Pancreas (tissue), 10 donors: ENCODE data around the gene MSMP. TPM values are rescaled to one million over a fixed set of nuclear protein-coding genes. Genes with fewer than 3 reads are reported as not detected.

Source experiments
- ATAC-seq, 4 donors: fragments of 200-7000 bp; cut with Tn5 transposase; one replicate each; pipeline versions ENCODE4 v1.8.0 to v1.9.1; 2020; ENCODE audit warnings: mild to moderate bottlenecking in 4 of 4, moderate library complexity in 4 of 4
- DNase-seq, 6 donors: peaks; one replicate each; pipeline ENCODE4 v3.0.0-alpha.2; 2020
- FAIRE-seq: peaks from 2 replicates; lab custom pipeline; 2012; peaks lifted over from hg19 to GRCh38; lab: Jason Lieb, UNC
- H3K27ac ChIP-seq, 4 donors: fragments of 200-600 bp; sonication (generic); 1 replicate in 3 of 4; 2 replicates in 1 of 4; pipeline versions ENCODE4 v1.5.0 to v1.8.0; 2020
- H3K27me3 ChIP-seq, 4 donors: fragments of 200-600 bp; one replicate each; pipeline ENCODE4 v1.8.0; 2021
- H3K36me3 ChIP-seq, 3 donors: fragments of 200-600 bp; sonication (generic) in 1 of 3; one replicate each; pipeline versions ENCODE4 v1.5.0 to v1.8.0; 2020 to 2021
- H3K4me1 ChIP-seq, 3 donors: fragments of 200-600 bp; one replicate each; pipeline ENCODE4 v1.8.0; 2021
- H3K4me3 ChIP-seq, 4 donors: fragments of 200-600 bp; sonication (generic) in 2 of 4; one replicate each; pipeline versions ENCODE4 v1.5.0 to v1.8.0; 2020 to 2021
- H3K9me3 ChIP-seq, 4 donors: fragments of 200-600 bp; one replicate each; pipeline ENCODE4 v1.8.0; 2021
- WGBS, 2 donors: extraction: QIAGEN DNeasy Blood & Tissue Kit; methylation state at CpG; one replicate each; pipeline ENCODE4 v1.1.7; 2013; 5-methylcytosine and 5-hydroxymethylcytosine counted together
- intact Hi-C, 3 donors: fragments of 100-400 bp; cut with DNase I; formaldehyde crosslinking; loops; one replicate each; pipeline versions ENCODE4 v1.11.1 to v1.14.2; 2022
- polyA plus RNA-seq, 2 donors: library from polyadenylated mRNA; stranded (reverse); fragments of 200-250 nt; gene quantifications; one replicate each; pipeline ENCODE4 v1.2.3, GENCODE V29; 2013
- total RNA-seq, 6 donors: library from RNA; stranded (reverse); fragmentation: NEBNext Ultra II Directional in 4 of 6; extraction: Animal tissue kit (Norgen Biotek cat#: 25700) in 4 of 6; gene quantifications; one replicate each; pipeline versions ENCODE4 v1.2.1 to v1.2.4, GENCODE V29; 2021 to 2023
- TF ChIP-seq, protein P1 (sequence below), 4 donors: fragments of 200-600 bp; sonication (generic) in 3 of 4; IDR thresholded peaks; one replicate each; pipeline versions ENCODE4 v1.5.0 to v1.8.0; 2021; ENCODE audit warnings: antibody characterized with exemption in 4 of 4
- donor health status: healthy with polysubstance abuse.
- donor health status: DM: no; HTN: no; CAD: no; lungs with moderate emphysema.
- donor health status: DM: no; HTN: no; CAD: no.
- donor health status: control.
- donor health status: control.
- donor health status: Bipolar disorder and iron deficiency.
- donor health status: DM: yes; HTN: yes; CAD: no.
- donor health status: DM: no; HTN: no; CAD: no.
- donor health status: DM: no; HTN: no; CAD: no.
- donor health status: DM: yes; HTN: yes; CAD: no.

MSMP gene
- total and polyA plus RNA-seq, 8 donors: 0.49 to 2.3 (median 0.67) TPM; not detected in 5

DNA sequence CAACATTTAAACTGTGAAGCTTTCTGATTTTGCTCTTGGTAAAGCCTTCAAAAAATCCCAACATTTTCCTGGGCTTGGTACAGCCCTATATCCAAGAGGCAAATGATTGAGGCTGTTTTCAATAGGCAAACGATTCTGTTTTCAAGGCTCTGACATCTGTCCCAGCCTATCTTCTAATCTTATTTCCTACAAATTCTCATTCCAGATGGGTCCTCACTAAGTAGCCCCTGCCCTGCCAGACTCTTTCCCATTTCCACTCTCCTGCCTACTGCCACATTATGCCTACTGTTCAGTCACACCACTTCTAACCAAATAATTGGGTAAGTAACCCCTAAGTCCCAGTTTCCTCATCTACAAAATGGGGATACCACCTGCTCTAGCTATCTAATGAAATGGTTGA lies 8.5 kb downstream of the MSMP start:
- FAIRE-seq (no peak), DNase-seq (no peak), ATAC-seq (no peak)
- 13 to 20% methylated on average over 1 of the region's 1 CpG for WGBS, 2 donors
- no peaks in the 10 kb centered on the region for H3K27me3 ChIP-seq
- intact Hi-C loops: no loop called here
- H3K4me1 ChIP-seq: peaks cover 8 to 20% (median 15%) of the 10 kb centered on the region in 3 donors
- TF ChIP-seq, protein P1, sequence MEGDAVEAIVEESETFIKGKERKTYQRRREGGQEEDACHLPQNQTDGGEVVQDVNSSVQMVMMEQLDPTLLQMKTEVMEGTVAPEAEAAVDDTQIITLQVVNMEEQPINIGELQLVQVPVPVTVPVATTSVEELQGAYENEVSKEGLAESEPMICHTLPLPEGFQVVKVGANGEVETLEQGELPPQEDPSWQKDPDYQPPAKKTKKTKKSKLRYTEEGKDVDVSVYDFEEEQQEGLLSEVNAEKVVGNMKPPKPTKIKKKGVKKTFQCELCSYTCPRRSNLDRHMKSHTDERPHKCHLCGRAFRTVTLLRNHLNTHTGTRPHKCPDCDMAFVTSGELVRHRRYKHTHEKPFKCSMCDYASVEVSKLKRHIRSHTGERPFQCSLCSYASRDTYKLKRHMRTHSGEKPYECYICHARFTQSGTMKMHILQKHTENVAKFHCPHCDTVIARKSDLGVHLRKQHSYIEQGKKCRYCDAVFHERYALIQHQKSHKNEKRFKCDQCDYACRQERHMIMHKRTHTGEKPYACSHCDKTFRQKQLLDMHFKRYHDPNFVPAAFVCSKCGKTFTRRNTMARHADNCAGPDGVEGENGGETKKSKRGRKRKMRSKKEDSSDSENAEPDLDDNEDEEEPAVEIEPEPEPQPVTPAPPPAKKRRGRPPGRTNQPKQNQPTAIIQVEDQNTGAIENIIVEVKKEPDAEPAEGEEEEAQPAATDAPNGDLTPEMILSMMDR (IDR thresholded peaks at IDR 0.05): no peak
- H3K9me3 ChIP-seq: no peaks in the 10 kb centered on the region
- peaks cover 0 to 31% (median 10%) of the 10 kb centered on the region in 3 donors for H3K36me3 ChIP-seq
- peak overlapping the region in 1 of 4 donors; percentile 68 for H3K4me3 ChIP-seq
- H3K27ac ChIP-seq: no peak overlapping the region

DNA sequence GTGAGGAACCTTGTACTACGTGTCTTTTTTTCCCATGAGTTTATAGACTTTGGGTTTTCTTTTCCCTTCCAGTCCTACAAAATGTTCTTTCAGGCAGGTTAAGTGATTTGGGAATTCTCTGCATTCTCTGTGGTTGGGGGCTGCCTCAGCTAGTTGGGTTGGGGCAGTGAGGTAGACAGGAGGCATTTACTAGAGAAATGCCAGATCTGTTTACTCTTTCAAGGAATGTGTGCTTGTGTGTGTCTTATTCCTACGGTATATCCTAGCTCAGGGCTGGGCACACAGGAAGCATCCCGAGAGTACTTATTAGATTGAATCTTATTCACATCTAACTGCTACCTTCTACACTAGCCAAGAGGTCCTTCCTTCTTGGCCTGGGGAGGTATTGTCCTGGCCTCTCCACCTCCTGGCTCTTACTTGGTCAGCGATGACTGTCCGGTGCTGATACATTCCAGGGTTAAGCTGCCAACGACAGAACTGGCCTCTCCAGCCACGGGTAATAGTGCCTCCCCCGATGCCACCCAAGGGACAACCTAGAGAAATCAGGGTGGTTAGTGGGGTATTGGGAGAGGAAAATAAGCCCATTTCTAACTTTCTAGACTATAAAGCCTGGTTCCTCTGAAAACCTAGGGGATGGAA lies 10.1 kb downstream of the MSMP start:
- Histone ChIP-seq H3K4me1 (peaks cover 8 to 17% (median 10%) of the 10 kb centered on the region in 3 donors), H3K27me3 (no peaks in the 10 kb centered on the region), H3K4me3 (no peak overlapping the region), H3K36me3 (peaks cover 0 to 41% (median 21%) of the 10 kb centered on the region in 3 donors), H3K27ac (no peak overlapping the region), H3K9me3 (no peaks in the 10 kb centered on the region)
- no peak for DNase-seq
- FAIRE-seq: no peak
- ATAC-seq: no peak
- TF ChIP-seq, protein P1 (IDR thresholded peaks at IDR 0.05): no peak
- 77 to 80% methylated on average over 8 of the region's 8 CpGs for WGBS, 2 donors
- intact Hi-C loops: no loop called here

DNA sequence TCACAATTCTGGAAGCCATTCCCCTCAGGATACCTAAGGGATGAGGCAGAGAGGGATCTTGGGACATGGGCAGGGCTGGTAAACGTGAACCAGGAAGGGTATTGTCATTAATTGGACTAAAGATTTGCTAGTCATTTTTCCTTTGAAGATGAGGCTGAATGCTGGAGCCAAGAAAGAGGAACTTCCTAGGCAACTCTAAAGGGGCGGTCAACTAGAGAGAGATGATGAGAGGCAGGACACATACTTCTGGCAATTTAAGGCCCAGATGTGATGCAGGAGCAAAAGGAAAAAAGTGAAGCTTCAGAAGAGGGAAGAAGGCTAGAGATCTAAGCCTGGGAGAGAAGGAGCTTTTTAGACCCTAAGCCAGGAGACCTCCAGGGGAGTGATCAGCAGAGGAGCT lies 10.6 kb downstream of the MSMP start:
- no peak overlapping the region for H3K4me3 ChIP-seq
- H3K4me1 ChIP-seq: peaks cover 8 to 17% (median 10%) of the 10 kb centered on the region in 3 donors
- no peak for FAIRE-seq
- H3K27ac ChIP-seq: no peak overlapping the region
- TF ChIP-seq, protein P1 (IDR thresholded peaks at IDR 0.05): no peak
- no peak for ATAC-seq
- H3K27me3 ChIP-seq: no peaks in the 10 kb centered on the region
- no peak for DNase-seq
- H3K36me3 ChIP-seq: peaks cover 0 to 46% (median 26%) of the 10 kb centered on the region in 3 donors
- intact Hi-C loops: no loop called here
- WGBS, 2 donors: 65 to 70% methylated on average over 2 of the region's 2 CpGs
- no peaks in the 10 kb centered on the region for H3K9me3 ChIP-seq

DNA sequence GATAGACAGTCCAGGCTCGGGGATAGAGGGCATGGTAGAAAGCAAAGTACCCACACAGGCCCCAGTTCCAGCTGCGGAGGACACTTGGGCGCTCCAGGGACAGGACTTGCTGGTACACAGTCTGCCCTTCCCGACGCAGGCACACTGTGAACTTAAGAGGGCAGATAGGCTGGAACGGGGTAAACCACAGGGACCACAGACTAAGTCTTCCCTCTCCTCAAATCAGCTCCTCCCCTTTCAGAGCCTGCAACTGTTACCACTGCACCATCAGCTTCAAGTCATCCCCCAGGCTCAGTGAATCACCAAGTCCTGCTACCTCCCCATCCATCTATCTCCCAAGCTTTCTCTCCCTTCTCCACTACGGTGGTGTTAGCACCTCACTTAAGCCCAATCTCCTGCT lies 12.3 kb downstream of the MSMP start:
- no peak overlapping the region for H3K27ac ChIP-seq
- no peak for DNase-seq
- H3K4me3 ChIP-seq: no peak overlapping the region
- FAIRE-seq: no peak
- H3K36me3 ChIP-seq: peaks cover 0 to 63% (median 40%) of the 10 kb centered on the region in 3 donors
- intact Hi-C loops: no loop called here
- H3K27me3 ChIP-seq: no peaks in the 10 kb centered on the region
- TF ChIP-seq, protein P1 (IDR thresholded peaks at IDR 0.05): no peak
- H3K4me1 ChIP-seq: peaks cover 8 to 17% (median 10%) of the 10 kb centered on the region in 3 donors
- ATAC-seq: no peak
- 88 to 90% methylated on average over 7 of the region's 7 CpGs for WGBS, 2 donors
- H3K9me3 ChIP-seq: no peaks in the 10 kb centered on the region

DNA sequence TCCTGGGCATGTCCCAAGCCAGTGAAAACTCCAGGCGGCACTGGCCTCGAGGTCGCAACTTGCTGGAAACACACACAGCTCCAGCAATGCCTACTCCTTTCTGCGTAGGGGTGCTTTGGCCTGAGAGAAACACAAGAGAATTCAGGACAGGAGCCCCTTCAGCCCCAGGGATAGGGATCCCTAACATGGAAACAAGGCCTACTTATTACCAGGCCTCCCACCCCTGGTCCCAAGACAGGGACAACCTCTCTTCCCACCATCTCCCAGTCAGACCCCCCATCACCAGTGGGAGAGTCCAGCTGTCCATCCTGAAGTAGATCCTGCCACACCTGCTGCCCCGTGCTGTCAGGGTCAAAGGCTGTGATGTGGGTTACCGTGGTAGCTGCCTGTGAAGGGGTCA lies 13.8 kb downstream of the MSMP start:
- no peak overlapping the region for H3K4me3 ChIP-seq
- H3K27ac ChIP-seq: no peak overlapping the region
- DNase-seq (no peak), ATAC-seq (no peak), FAIRE-seq (no peak)
- peaks cover 0 to 4% (median 2%) of the 10 kb centered on the region in 3 donors for H3K4me1 ChIP-seq
- intact Hi-C loops: no loop called here
- H3K9me3 ChIP-seq: no peaks in the 10 kb centered on the region
- 87 to 90% methylated on average over 6 of the region's 6 CpGs for WGBS, 2 donors
- peaks cover 3 to 78% (median 48%) of the 10 kb centered on the region in 3 donors for H3K36me3 ChIP-seq
- TF ChIP-seq, protein P1 (IDR thresholded peaks at IDR 0.05): no peak
- no peaks in the 10 kb centered on the region for H3K27me3 ChIP-seq
